ENCODE measurements around the gene CYP1B1. TPM values are rescaled to one million over a fixed set of nuclear protein-coding genes. Genes with fewer than 3 reads are reported as not detected.
A peak's percentile ranks its signal among the peaks of the same experiment; 100 is the strongest.

The CYP1B1 gene
- total RNA-seq = 100 to 1,000 TPM in 1 of 4 donors, 10 to 100 TPM in 3; 42.8 to 118 (median 54.5) TPM

DNA sequence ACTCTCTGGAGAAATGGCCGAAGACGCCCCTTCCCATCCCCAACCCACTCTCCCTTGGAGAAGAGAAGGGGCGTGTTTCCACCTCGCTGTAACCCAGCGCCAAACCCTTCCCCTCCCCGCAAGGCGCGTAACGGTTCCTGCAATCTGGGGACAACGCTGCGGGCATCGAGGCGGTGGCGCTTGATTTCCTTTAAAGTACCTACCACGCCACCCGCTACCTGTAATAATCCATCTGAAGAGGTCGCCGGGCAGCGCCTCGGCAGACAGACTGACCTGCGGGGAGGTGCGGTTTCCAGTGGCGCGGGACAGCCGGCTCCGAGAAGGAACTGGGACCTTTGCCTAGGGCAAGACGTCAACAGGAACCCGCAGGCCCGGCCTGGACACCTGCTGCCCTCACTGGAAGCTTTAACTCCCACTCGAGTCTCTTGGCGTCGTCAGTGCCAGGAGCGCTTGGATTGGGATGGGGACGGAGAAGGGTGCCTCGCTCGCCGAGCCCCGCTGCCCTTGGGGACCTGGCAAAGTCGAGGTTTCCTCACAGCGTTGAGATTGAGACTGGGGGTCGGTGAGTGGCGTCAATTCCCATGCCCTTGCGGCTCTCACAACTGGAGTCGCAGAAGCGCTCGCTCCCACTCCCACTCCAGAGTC lies at the start of gene CYP1B1:
Gene CYP1B1 (minus strand): TSS at position 645 of the 645 bp plus-strand sequence. CDS start 763 bp downstream, outside the sequence.
- Histone ChIP-seq H3K27ac (peak within 1 kb of the TSS; percentile 93 to 97), H3K36me3 (no peaks in the 10 kb centered on the region), H3K9me3 (no peaks in the 10 kb centered on the region), H3K27me3 (no peaks in the 10 kb centered on the region), H3K4me3 (peak within 1 kb of the TSS; percentile 65 to 77), H3K4me1 (no peaks in the 10 kb centered on the region)
- intact Hi-C loops (cut with DNase I; ENCODE audit: low total_unique reads) = no loop called here
- TF ChIP-seq, protein P1, sequence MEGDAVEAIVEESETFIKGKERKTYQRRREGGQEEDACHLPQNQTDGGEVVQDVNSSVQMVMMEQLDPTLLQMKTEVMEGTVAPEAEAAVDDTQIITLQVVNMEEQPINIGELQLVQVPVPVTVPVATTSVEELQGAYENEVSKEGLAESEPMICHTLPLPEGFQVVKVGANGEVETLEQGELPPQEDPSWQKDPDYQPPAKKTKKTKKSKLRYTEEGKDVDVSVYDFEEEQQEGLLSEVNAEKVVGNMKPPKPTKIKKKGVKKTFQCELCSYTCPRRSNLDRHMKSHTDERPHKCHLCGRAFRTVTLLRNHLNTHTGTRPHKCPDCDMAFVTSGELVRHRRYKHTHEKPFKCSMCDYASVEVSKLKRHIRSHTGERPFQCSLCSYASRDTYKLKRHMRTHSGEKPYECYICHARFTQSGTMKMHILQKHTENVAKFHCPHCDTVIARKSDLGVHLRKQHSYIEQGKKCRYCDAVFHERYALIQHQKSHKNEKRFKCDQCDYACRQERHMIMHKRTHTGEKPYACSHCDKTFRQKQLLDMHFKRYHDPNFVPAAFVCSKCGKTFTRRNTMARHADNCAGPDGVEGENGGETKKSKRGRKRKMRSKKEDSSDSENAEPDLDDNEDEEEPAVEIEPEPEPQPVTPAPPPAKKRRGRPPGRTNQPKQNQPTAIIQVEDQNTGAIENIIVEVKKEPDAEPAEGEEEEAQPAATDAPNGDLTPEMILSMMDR (IDR thresholded peaks at IDR 0.05) = no peak
- peak in 1 of 2 donors; percentile 57 for TF ChIP-seq POLR2A (IDR thresholded peaks at IDR 0.05)
- peak in 1 of 2 donors; percentile 64 for DNase-seq

DNA sequence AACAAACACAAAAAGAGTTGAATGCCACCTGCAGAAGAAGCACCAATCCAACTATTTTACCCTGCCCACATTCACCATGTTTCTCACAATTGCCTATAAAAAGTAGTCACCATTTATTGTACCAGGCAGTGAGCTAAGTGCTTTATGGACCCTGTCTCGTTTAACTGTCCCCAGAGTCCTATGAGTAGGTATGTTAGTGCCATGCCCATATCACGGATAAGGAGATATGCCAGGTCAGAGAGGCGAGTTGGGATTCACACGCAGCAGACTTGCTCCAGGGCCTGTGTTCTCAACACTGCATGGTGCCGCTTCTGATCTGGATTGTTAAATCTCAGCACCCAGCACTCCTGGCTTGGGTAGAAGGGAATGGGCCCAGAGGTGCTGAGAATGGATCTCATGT lies 49.1 kb upstream of the CYP1B1 start:
- H3K4me1 ChIP-seq = no peaks in the 10 kb centered on the region
- H3K4me3 ChIP-seq = no peak overlapping the region
- intact Hi-C loops (cut with DNase I; ENCODE audit: low total_unique reads) = no loop called here
- H3K36me3 ChIP-seq = no peaks in the 10 kb centered on the region
- peak overlapping the region in 1 of 2 donors; percentile 40 for H3K27ac ChIP-seq
- TF ChIP-seq, protein P1 (IDR thresholded peaks at IDR 0.05) = no peak
- TF ChIP-seq POLR2A (IDR thresholded peaks at IDR 0.05) = no peak
- H3K9me3 ChIP-seq = no peaks in the 10 kb centered on the region
- H3K27me3 ChIP-seq = no peaks in the 10 kb centered on the region
- no peak for DNase-seq

DNA sequence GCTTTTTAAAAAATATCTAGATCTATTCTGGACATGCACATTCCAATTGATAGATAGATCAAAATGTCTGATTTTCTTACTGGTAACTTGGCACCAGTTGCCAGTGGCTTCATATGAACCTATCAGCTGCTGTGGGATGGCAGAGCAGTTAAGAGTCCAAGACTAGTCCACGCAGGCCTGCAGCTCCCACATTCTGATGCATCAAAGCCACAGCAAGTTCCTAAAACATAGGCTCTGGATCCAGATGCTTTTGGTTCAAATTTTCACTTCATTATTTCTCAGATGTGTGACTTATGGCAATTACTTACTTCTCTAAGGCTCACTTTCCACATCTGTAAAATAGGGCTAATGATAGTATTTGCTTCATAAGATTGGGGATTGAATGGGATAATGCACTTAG lies 48.0 kb upstream of the CYP1B1 start:
- Histone ChIP-seq H3K4me3 (no peak overlapping the region), H3K27ac (no peak overlapping the region), H3K9me3 (no peaks in the 10 kb centered on the region), H3K27me3 (no peaks in the 10 kb centered on the region), H3K36me3 (no peaks in the 10 kb centered on the region), H3K4me1 (no peaks in the 10 kb centered on the region)
- no peak for DNase-seq
- intact Hi-C loops (cut with DNase I; ENCODE audit: low total_unique reads) = no loop called here
- TF ChIP-seq, protein P1 (IDR thresholded peaks at IDR 0.05) = no peak
- no peak for TF ChIP-seq POLR2A (IDR thresholded peaks at IDR 0.05)

DNA sequence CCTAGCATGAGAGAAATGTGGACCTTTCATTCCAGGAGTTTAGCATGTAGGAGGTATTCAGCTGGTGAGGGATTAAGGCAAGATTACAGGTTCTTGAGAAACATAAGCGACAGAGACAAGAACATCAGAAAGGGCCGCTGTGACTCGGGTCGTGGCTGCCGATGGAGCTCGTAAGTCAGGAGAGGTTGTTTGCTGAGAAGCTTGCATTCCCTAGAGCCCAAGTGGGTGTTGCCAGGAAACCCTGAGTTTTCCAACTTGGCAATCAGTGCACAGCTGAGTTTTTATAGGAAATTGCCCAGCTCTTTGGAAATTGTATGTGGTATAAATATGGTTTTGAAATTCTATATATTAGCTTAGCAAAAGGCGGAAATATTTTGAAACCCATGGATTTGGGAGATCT lies 46.4 kb upstream of the CYP1B1 start:
- no peak for TF ChIP-seq POLR2A (IDR thresholded peaks at IDR 0.05)
- TF ChIP-seq, protein P1 (IDR thresholded peaks at IDR 0.05) = no peak
- intact Hi-C loops (cut with DNase I; ENCODE audit: low total_unique reads) = no loop called here
- no peaks in the 10 kb centered on the region for H3K36me3 ChIP-seq
- no peaks in the 10 kb centered on the region for H3K9me3 ChIP-seq
- no peaks in the 10 kb centered on the region for H3K27me3 ChIP-seq
- H3K4me1 ChIP-seq = no peaks in the 10 kb centered on the region
- DNase-seq = no peak
- peak overlapping the region in 1 of 2 donors; percentile 1 for H3K27ac ChIP-seq
- no peak overlapping the region for H3K4me3 ChIP-seq

DNA sequence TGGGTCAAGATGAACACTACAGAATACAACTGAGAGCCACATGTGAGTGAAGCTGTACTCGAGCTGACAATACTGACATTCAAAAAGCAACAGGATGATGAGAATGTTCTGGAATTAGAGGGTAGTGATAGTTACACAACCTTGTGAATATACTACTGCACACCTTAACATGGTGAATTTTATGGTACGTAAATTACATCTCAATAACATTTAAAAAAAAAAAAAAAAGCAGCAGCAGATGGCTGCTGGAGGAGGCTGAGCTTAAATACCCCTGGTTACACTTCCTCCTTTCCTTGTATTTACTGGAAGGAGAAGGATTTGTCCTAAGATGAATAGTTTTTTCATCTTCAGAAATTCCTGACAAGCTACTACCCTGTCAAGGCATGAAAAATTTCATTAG lies 45.5 kb upstream of the CYP1B1 start:
- H3K4me1 ChIP-seq = no peaks in the 10 kb centered on the region
- H3K9me3 ChIP-seq = no peaks in the 10 kb centered on the region
- TF ChIP-seq, protein P1 (IDR thresholded peaks at IDR 0.05) = no peak
- TF ChIP-seq POLR2A (IDR thresholded peaks at IDR 0.05) = no peak
- intact Hi-C loops (cut with DNase I; ENCODE audit: low total_unique reads) = no loop called here
- no peak overlapping the region for H3K4me3 ChIP-seq
- H3K27ac ChIP-seq = no peak overlapping the region
- H3K27me3 ChIP-seq = no peaks in the 10 kb centered on the region
- DNase-seq = no peak
- H3K36me3 ChIP-seq = no peaks in the 10 kb centered on the region

All from uterus (tissue), 4 donors.